OCI-LY1 (cell line): ENCODE results near the gene ECPAS.

Source experiments
- H2AFZ ChIP-seq: fragments of 200-600 bp; sonication (generic), shearing (Covaris generic); 2 replicates; pipeline ENCODE4 v1.6.0; 2014; ENCODE audit warnings: antibody characterized with exemption, mild to moderate bottlenecking, low read length
- H3F3A ChIP-seq: fragments of 200-600 bp; sonication (generic), shearing (Covaris generic); 2 replicates; pipeline ENCODE4 v1.6.0; 2014; ENCODE audit warnings: mild to moderate bottlenecking, antibody characterized with exemption, low read length, moderate library complexity; ENCODE audit not compliant: insufficient read depth
- H3K27ac ChIP-seq: fragments of 200-600 bp; sonication (generic); 2 replicates; pipeline ENCODE4 v1.5.1; 2014; ENCODE audit warnings: low read length, mixed run types, mild to moderate bottlenecking, low read depth; ENCODE audit not compliant: poor library complexity, severe bottlenecking
- H3K27me3 ChIP-seq: fragments of 200-600 bp; sonication (generic); 2 replicates; pipeline ENCODE4 v1.6.0; 2014; ENCODE audit warnings: antibody characterized with exemption, mild to moderate bottlenecking, low read length, moderate library complexity; ENCODE audit not compliant: insufficient read depth
- H3K36me3 ChIP-seq: fragments of 200-600 bp; sonication (generic); 2 replicates; pipeline ENCODE4 v1.6.1; 2014; ENCODE audit warnings: mild to moderate bottlenecking, antibody characterized with exemption, low read length, moderate library complexity, mixed read lengths; ENCODE audit not compliant: insufficient read depth
- H3K4me1 ChIP-seq: fragments of 200-600 bp; sonication (generic); 2 replicates; pipeline ENCODE4 v1.5.1; 2014; ENCODE audit warnings: mild to moderate bottlenecking, low read length, moderate library complexity; ENCODE audit not compliant: insufficient read depth, severe bottlenecking
- H3K4me2 ChIP-seq: fragments of 200-600 bp; sonication (generic), shearing (Covaris generic); 2 replicates; pipeline ENCODE4 v1.6.1; 2014; ENCODE audit warnings: low read length
- H3K4me3 ChIP-seq: fragments of 200-600 bp; sonication (generic); 2 replicates; pipeline ENCODE4 v1.5.1; 2014; ENCODE audit warnings: low read length, low read depth, mild to moderate bottlenecking, mixed read lengths; ENCODE audit not compliant: poor library complexity, severe bottlenecking
- H3K79me2 ChIP-seq: fragments of 200-600 bp; shearing (Covaris generic); 2 replicates; pipeline ENCODE4 v1.6.1; 2016; ENCODE audit warnings: mixed run types, low read length, mixed read lengths; ENCODE audit not compliant: insufficient read depth
- H3K9ac ChIP-seq: fragments of 200-600 bp; sonication (generic), shearing (Covaris generic); 2 replicates; pipeline ENCODE4 v1.6.1; 2014; ENCODE audit warnings: mild to moderate bottlenecking, low read length, mixed read lengths
- H3K9me2 ChIP-seq: fragments of 200-600 bp; sonication (generic), shearing (Covaris generic); 2 replicates; pipeline ENCODE4 v1.6.1; 2014; ENCODE audit warnings: low read depth, mild to moderate bottlenecking, low read length, mixed read lengths
- H3K9me3 ChIP-seq: fragments of 200-600 bp; shearing (Covaris generic); 2 replicates; pipeline ENCODE4 v1.6.1; 2014; ENCODE audit warnings: low read length, mixed read lengths
- H4K20me1 ChIP-seq: fragments of 200-600 bp; sonication (generic), shearing (Covaris generic); 2 replicates; pipeline ENCODE4 v1.6.0; 2016; ENCODE audit warnings: mild to moderate bottlenecking, low read length; ENCODE audit not compliant: insufficient read depth
- EZH2 ChIP-seq: fragments of 200-600 bp; sonication (generic), shearing (Covaris generic); IDR thresholded peaks from 2 replicates; pipeline ENCODE4 v1.8.0; 2017; ENCODE audit warnings: borderline replicate concordance, mixed run types, mild to moderate bottlenecking, antibody characterized with exemption, low read length, moderate library complexity, mixed read lengths
- TF ChIP-seq, protein P1 (sequence below): fragments of 200-600 bp; sonication (generic), shearing (Covaris generic); IDR thresholded peaks from 2 replicates; pipeline ENCODE4 v1.5.1; 2017; ENCODE audit warnings: mild to moderate bottlenecking, antibody characterized with exemption, low read length, moderate library complexity, mixed read lengths

ECPAS gene

DNA sequence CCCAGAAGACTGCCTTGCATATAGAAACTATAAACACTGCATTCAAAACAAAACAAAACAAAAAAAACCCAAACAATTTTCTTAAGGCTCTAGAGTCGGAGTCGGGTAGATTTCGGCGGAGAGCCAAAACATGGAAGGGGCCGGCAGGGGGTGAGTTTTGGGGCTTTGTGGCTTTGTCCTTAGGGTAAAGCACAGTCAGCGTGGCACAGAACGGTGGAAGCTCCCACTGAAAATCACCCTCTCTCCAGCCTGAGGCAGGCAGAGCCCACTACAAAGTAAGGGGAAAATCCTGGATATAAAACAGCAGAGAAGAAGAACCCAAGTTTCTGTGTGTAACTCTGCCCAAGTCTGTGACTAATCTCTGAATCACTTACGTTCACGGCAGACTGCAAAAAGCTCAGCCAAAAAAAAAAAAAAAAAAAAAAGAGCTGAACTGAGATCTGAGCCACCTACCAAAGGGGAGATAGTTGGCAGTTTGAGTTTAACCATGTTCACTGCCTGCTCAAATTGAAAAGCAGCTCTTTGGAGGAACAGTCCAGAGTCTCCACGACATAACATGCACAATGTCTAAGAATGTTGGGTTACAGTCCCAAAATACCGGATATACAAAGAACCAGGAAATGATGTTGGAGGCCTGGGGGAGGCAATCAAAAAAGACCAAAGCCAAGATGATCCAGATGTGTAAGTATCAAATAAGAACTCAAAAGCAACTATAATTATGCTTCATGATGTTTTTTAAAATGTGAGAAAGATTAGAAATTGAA, 127.5 kb downstream of the ECPAS start:
- H4K20me1 ChIP-seq, result no peaks in the 10 kb centered on the region
- H3K27ac ChIP-seq, result no peak overlapping the region
- no peaks in the 10 kb centered on the region for H3K27me3 ChIP-seq
- TF ChIP-seq, protein P1, sequence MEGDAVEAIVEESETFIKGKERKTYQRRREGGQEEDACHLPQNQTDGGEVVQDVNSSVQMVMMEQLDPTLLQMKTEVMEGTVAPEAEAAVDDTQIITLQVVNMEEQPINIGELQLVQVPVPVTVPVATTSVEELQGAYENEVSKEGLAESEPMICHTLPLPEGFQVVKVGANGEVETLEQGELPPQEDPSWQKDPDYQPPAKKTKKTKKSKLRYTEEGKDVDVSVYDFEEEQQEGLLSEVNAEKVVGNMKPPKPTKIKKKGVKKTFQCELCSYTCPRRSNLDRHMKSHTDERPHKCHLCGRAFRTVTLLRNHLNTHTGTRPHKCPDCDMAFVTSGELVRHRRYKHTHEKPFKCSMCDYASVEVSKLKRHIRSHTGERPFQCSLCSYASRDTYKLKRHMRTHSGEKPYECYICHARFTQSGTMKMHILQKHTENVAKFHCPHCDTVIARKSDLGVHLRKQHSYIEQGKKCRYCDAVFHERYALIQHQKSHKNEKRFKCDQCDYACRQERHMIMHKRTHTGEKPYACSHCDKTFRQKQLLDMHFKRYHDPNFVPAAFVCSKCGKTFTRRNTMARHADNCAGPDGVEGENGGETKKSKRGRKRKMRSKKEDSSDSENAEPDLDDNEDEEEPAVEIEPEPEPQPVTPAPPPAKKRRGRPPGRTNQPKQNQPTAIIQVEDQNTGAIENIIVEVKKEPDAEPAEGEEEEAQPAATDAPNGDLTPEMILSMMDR, result no peak
- no peak for TF ChIP-seq EZH2
- H3K4me1 ChIP-seq, result no peaks in the 10 kb centered on the region
- H3K4me3 ChIP-seq, result no peak overlapping the region
- H3K9ac ChIP-seq, result no peak overlapping the region
- H3K4me2 ChIP-seq, result no peak overlapping the region
- no peak overlapping the region for H2AFZ ChIP-seq
- no peaks in the 10 kb centered on the region for H3K9me2 ChIP-seq
- H3K36me3 ChIP-seq, result peaks cover 12% of the 10 kb centered on the region; the same call in 1 of the 2 replicates
- H3K79me2 ChIP-seq, result no peaks in the 10 kb centered on the region
- H3K9me3 ChIP-seq, result no peaks in the 10 kb centered on the region
- H3F3A ChIP-seq, result no peaks in the 10 kb centered on the region

DNA sequence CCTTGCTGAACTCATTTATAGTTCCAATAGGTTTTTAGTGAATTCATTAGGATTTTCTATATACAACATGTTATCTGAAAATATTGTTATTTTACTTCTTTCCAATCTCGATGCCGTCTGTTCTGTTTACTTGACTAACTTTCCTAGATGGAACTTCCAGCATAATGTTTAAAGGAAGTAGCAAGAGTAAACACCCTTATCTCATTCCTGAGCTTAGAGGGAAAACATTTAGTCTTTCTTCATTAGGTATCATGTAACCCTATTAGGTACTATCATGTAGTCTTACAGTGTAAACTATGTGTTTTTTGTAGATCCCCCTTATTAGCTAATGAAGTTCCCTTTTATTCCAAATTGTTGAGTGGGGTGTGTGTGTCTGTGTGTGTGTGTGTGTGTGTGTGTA, 131.6 kb downstream of the ECPAS start:
- no peaks in the 10 kb centered on the region for H3F3A ChIP-seq
- H3K4me3 ChIP-seq, result no peak overlapping the region
- H3K27ac ChIP-seq, result no peak overlapping the region
- H4K20me1 ChIP-seq, result no peaks in the 10 kb centered on the region
- TF ChIP-seq EZH2, result no peak
- TF ChIP-seq, protein P1, result no peak
- H3K79me2 ChIP-seq, result no peaks in the 10 kb centered on the region
- H3K36me3 ChIP-seq, result no peaks in the 10 kb centered on the region
- H3K4me1 ChIP-seq, result no peaks in the 10 kb centered on the region
- H3K27me3 ChIP-seq, result no peaks in the 10 kb centered on the region
- no peaks in the 10 kb centered on the region for H3K9me2 ChIP-seq
- no peak overlapping the region for H2AFZ ChIP-seq
- H3K9ac ChIP-seq, result no peak overlapping the region
- no peak overlapping the region for H3K4me2 ChIP-seq
- H3K9me3 ChIP-seq, result no peaks in the 10 kb centered on the region

DNA sequence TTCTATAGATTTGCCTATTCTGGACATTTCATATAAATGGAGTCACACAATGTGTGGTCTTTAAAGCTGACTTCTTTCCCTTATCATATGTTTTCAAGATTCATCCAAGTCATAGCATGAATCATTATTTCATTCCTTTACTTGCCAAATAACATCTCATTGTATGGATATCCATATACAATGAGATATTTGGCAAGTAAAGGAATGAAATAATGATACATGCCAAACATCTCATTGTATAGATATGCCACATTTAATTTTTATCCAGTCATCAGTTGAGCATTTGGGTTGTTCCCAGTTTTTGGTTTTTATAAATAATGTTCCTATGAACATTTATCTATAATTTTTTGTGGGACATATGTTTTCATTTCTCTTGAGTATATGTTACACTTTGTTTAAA, 133.6 kb downstream of the ECPAS start:
- no peak overlapping the region for H3K4me2 ChIP-seq

More for the DNA sequence above, 133.6 kb downstream of the ECPAS start:
- Histone ChIP-seq H3K9me3 (no peaks in the 10 kb centered on the region), H2AFZ (no peak overlapping the region), H3K9ac (no peak overlapping the region), H3K4me1 (no peaks in the 10 kb centered on the region), H3K27me3 (no peaks in the 10 kb centered on the region), H3K79me2 (no peaks in the 10 kb centered on the region), H3K27ac (no peak overlapping the region), H4K20me1 (no peaks in the 10 kb centered on the region), H3F3A (no peaks in the 10 kb centered on the region), H3K9me2 (no peaks in the 10 kb centered on the region), H3K36me3 (no peaks in the 10 kb centered on the region), H3K4me3 (no peak overlapping the region)
- TF ChIP-seq, protein P1, result no peak
